Endometrial microvascular endothelial cells (primary cell): ENCODE results near the gene PCGF3. TPM values are rescaled to one million over a fixed set of nuclear protein-coding genes. Genes with fewer than 3 reads are reported as not detected.

Source experiments
- in situ Hi-C: cut with HindIII; loops from 2 replicates; pipeline ENCODE4 v1.10.0; 2017; ENCODE audit warnings: low sequenced_read_pairs, low pct_unique_long_range_greater_than_20kb; ENCODE audit errors: inconsistent ontology term
- total RNA-seq: library from RNA; depleted of rRNA; stranded (reverse); fragments of >200 nt; gene quantifications from one replicate; pipeline ENCODE4 v1.2.3, GENCODE V29; 2015; ENCODE audit errors: inconsistent ontology term

The PCGF3 gene
- total RNA-seq, 1 donor from 2014 or later = 42.6 TPM

DNA sequence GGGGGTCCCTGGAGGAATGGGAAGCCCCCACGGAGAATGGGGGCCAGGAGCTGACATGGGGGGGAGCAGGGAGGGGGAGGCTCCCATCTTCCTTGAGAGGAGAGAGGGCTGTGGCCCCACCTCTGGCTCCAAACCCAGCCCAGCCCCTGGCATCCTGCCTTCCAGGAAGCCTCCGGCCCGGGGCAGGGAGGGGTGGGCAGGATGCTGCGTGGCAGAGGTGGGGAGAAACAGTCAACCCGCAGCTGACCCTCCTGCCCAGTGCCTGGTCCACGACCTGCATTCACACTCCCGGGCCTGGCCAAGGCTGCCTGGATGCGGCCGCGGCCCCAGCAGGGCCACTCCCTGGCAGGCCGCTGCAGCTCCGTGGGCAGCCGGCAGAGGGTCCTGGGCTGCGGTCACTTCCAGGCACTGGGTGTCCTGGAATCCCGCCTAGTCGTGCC lies 81.2 kb downstream of the PCGF3 start:
- in situ Hi-C loops = loop anchor here (25.0 kb wide), 1 partner anchor 375 kb away; the partner anchor contains the start of gene SPON2

DNA sequence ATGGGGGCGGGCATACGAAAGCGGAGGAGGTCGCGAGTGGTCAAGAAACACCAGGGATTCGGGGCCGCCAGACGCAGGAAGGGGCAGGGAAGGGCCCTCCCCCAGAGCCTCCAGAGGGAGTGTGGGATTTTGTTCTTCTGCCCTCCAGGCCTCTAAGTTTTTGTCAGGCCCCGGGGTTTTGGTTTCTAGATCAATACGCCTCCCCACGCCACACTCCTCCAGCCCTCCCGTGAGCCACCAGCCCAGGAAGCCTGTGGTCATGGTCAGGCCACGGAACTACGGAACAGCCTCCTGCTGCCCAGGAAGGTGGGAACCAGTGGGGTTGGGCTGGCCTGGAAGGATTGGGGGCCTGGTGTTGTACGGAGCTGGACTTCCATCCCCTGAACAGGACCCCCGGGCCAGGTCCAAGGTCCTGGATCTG lies 81.9 kb downstream of the PCGF3 start:
- in situ Hi-C loops = loop anchor here (25.0 kb wide), 1 partner anchor 375 kb away; the partner anchor contains the start of gene SPON2

DNA sequence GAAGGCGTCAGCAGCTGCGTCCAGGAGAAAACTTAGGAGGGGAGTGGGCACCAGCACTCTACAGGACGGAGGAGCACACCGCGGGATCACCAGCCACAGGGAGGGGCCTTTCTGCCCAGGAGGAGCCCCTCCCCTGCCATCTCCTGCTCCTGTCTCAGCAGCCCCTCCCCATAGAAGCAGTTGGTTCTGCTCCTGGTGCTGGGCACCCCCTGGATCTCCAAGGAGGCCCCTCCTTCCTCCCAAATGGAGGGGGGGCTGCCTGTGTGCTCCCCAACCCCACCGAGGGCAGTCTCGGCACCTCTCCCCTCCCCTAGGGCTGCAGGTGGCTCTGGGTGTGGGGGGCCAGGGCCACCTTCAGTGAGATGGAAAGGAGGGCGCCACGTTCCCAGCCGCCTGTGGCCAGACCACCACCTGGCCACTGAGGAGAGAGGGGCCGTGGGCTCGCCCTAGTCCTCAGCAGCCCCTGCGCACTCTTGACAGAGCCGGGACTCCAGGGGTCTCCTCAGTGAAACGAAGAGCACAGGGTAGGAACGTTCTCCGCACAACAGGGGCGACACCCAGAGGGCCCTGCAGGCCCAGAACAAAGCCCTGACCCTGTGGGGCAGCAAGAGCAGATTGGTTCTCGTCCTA lies 82.5 kb downstream of the PCGF3 start:
- in situ Hi-C loops = loop anchor here (25.0 kb wide), 1 partner anchor 374 kb away; the partner anchor contains the start of gene SPON2

DNA sequence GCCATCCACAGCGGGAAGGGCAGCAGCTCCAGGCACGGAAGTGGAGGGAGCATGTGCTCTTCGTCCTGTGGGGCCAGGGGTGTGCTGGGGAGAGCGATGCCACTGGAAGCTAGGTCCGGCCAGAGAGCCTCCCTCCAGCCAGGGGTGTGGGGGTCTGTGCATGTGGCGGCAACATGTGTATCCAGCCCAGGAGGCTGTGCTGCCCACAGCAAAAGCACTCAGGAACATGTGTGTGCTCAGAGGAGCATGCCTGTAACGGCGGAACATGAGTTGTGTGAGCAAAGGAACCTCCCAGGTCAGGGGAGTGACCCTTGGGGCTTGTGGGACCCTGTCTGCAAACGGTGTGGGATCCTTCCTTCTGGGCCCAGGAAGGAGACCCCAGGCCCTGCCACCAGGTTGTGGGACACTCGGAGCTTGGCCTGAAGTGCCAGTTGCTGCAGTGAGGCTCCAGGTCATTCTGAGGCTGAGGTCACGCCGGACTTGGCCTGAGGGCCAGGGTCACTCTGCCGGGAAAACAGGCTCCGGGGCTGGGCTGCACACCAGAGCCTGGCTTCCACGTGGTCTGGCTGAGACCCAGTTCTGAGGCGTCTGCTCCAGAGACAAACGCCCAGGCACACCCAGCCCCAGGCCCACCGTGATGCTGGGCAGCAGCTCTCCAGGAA lies 83.1 kb downstream of the PCGF3 start:
- in situ Hi-C loops = loop anchor here (25.0 kb wide), 1 partner anchor 374 kb away; the partner anchor contains the start of gene SPON2

DNA sequence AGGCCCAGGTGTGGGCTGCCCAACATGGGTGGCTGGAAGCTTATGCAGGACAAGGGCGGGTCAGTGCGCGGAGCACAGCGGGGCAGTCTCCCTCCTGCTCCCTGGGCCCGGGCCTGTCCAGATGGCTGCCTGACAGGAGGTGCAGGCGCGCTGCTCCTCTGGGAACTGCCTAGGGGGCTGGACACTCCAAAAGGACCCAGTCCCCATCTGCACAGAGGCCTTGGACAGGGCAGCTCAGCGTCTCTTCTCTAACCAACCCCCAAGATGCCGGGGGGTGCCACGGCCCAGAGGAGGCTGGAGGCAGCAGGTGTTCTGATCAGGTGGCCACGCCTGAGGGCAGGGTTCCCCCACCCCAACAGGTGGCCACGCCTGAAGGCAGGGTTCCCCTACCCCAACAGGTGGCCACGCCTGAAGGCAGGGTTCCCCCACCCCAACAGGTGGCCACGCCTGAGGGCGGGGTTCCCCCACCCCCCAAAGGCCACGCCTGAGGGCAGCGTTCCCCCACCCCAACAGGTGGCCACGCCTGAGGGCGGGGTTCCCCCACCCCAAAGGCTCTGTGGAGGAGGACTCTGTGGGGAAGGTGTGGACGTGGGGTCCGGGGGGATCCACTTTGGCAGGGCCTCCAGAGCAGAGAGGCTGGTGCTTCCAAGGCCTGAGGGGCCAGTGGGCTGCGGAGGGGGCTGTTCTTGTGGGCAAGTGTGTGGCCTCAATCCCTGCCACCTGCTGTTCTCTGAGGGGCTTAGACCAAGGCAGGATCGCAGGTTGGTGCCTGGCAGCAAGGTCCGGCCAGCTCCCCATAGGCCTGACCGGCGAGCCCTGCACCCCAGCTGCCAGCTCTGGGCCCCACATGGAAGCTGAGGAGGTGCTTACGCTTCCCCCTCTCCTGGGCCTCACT lies 84.2 kb downstream of the PCGF3 start:
- in situ Hi-C loops = loop anchor here (25.0 kb wide), 1 partner anchor 372 kb away; the partner anchor contains the start of gene SPON2

DNA sequence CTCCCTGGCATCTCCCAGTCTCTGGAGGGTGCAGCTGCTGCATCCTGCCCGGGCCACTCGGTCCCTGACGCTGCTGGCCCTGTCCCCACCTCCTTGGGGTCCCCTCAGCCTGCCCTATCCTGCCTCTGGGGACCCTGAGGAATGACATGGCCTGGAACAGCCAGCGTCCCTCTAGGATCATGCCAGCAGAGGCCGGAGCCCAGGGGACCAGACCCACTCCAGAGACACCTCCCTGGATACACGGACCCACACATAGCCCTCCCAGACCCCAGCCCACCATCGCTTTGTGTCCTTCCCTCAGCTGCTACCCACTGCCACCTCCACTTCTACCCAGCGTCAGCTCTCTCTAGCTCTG lies 84.8 kb downstream of the PCGF3 start:
- in situ Hi-C loops = loop anchor here (25.0 kb wide), 1 partner anchor 372 kb away; the partner anchor contains the start of gene SPON2

DNA sequence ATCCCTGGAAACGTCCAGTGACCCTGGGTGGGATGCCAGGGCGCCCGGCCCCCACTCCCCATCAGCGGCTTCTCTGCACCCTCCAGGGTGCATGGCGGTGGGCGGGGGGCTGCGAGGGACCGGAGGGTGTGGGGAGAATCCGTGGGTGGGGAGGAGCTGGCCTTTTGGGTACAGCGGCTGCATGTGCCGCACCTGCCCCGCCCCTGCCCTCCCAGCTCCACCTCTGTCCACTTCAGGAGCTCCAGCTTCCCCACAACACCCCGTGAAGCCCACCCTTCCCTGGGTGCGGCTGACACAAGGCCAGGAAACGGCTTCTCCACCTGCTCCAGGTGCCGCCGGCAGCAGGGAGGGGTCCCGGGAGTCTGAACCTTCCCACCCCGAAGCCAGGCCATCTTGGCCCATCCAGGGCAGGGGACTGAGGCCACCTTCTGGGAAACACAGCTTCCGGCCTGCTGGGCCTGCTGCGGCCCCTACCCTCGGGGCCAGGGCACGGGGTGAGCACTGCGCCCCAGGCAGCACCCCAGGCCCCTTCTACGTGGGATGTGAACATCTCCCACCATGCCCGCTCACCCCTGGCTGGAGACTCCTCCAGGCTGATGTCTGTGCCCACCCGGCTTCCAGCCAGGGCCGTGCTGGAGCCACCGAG lies 85.7 kb downstream of the PCGF3 start:
- in situ Hi-C loops = loop anchor here (25.0 kb wide), 1 partner anchor 371 kb away; the partner anchor contains the start of gene SPON2

DNA sequence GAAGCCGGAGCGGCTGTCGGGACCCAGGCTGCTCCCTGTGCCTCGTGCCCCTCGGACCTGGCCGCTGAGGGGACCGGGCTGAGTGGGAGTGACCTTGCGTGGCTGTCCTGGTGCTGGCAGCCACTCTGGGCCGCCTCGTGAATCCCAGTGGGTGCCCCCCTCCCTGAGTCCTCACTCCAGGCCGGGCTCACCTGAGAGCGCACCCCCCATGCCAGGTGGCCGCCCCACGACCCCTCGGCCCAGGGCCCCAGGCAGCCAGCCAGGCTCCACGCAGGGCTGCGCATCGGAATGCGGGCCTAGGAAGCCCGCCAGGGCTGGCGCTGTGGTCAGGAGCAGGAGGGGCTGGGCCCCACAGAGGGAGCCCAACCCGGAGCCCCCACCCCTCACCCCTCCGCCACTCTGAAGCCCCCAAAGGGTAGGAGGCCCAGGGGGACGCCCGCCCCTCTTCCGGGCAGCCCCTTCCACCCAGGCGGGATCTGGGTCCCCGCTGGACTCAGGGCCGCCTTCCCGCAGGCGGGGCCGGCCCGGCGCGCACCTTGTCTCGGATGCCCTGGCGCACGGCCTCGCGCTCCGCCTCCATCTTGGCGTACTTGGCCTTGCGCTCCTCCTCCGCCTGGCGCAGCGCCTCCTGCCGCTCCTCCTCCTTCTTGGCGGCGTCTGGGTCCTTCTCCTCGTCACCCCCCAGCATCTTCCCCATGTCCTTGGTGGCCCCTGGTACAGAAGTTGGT lies 86.4 kb downstream of the PCGF3 start:
- in situ Hi-C loops = loop anchor here (25.0 kb wide), 1 partner anchor 370 kb away; the partner anchor contains the start of gene SPON2

DNA sequence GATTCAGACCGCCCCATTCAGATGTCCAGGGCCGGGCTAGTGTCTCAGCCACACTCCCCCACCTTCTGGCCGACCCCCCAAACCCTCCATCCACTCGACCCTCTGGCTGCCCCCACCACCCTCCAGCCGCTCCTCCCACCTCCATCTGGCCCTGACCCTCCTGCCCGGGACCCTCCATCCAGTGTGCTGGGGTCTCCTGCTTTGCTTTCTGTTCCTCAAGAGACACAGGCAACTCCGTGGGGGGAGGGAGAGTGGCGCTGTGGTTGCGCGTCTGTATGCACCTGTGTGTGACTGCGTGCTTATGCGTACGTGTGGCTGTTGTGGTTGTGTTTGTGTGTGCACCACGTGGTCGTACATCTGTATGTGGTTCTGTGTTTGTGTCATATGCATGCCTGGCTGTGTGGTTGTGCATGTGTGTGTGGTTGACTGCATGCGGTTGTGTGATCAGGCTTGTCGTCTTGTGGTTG lies 87.0 kb downstream of the PCGF3 start:
- in situ Hi-C loops = loop anchor here (25.0 kb wide), 1 partner anchor 370 kb away; the partner anchor contains the start of gene SPON2

DNA sequence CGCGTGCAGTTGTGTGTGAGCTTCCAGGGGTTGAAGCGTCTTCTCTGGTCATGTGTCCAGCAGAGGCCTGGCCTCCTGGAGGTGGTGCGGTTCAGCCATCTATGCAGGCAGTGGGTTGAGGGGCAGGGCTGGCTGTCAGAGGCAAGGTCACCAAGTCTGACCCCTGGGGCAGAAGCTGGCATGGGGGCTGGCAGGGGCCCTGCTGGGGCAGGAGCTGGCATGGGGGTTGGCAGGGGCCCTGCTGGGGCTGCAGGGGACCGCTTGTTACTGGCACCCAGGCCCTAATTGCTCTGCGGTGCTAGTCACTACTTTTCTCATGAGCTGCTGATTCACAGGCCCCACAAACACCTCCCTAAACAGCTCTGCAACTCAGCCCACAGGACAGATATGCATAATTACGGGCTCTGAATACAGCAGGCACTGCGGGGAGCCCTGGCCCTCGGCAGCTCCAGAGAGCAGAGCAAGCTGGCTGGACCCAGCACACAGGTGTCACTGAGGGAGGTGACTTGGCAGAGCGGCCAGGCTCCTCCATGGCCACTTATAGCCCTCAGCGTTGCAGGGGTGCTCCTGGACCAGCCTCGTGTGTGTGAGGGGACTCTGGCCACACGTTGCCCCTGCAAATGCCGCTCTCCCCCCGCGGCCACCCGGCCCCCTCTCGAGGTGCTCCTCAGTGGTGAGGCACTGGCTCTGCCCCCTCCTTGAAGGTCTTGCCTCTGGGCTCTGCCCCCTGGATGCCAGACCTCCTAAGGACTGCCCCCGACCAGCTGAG lies 87.6 kb downstream of the PCGF3 start:
- in situ Hi-C loops = loop anchor here (25.0 kb wide), 1 partner anchor 369 kb away; the partner anchor contains the start of gene SPON2

DNA sequence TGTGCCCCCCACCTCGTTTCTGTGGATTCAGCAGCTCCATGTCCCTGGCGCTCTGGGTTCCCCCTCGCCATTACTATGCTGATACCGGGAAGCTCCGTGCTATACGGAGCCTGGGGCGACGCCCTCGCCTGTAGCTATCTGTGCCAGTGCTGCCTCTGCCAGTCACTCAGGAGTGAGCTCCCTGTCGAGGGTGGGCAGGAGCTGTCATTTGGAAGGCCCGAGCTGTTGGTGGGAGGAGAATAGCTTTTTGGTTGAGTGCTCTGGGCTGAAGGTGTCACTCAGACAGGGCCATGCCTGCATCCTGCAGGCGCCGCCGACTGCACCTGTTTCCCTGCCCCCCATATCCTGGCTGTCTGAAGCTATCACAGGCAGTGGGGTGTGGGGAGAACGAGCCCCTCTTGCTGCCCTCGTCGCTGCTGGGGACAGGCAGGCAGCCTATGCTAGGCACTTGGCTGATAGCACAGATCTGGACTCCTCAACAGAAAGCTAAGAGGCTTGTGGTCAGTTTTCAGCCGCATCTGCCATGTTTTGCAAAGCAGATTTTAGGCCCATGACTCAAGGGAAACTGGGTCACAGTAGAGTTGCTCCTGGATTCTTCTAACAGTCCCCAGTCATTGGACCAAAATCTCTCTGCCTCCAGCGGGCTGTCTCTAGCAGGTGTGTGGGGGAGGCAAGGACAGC lies 88.4 kb downstream of the PCGF3 start:
- in situ Hi-C loops = loop anchor here (25.0 kb wide), 1 partner anchor 368 kb away; the partner anchor contains the start of gene SPON2

DNA sequence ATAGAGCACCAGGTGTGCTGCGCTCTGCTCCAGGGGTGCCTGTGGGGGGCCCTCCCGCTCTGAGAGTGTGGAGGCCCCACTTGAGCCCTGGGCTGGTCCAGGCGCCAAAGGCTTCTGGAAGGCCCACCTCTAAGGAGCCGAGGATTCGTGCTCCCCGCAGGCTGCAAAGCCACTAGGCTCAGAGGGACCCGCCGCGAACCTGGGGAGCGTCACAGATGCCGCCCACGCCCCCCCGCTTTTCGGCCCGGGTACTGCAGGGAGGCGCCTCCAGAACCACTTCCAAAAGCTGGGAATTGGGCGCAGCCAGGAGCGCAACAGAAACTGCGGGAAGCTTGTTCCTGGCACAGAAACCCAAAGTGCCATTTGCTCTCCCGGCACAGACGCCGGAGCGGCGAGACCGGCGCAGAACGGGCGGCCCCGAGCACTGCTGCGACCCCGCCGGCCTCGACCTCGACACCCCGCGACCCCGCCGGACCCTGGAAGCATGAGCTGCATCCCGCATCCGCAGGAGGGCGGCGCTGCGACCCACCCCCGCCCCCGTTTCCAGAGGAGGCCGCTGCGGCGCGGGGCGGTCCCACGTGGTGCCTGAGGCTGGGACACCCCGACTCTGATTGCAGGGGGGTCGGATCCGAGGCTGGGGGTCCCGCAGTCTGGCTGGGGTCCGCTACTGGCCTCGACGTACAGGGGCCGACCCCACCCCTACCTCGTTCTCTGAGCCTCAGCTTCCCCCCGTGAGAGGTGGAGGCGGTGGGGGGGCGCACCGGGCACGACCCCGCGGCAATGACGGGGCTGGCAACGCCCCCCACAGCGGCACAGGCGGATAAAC lies 89.5 kb downstream of the PCGF3 start:
- in situ Hi-C loops = loop anchor here (25.0 kb wide), 1 partner anchor 367 kb away; the partner anchor contains the start of gene SPON2

DNA sequence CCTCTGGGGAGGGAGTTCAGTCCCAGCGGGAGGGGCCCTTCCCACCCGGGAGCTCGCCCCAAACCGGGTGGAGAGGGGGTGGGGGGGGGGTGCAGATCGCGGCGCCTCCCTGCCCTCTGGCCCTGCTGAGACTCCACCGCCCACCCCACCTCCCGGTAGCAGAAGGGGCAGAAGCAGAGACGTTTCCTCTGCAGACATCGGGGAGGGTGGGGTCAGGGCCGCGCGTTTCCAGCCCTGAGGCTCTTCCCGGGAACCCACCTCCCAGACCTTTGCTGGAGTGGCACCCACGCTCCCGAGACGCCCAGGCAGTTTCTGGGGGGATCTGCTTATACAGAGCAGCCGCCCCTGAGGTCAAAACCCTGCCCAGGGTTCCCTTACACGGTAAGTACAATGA lies 90.1 kb downstream of the PCGF3 start:
- in situ Hi-C loops = loop anchor here (25.0 kb wide), 1 partner anchor 367 kb away; the partner anchor contains the start of gene SPON2

DNA sequence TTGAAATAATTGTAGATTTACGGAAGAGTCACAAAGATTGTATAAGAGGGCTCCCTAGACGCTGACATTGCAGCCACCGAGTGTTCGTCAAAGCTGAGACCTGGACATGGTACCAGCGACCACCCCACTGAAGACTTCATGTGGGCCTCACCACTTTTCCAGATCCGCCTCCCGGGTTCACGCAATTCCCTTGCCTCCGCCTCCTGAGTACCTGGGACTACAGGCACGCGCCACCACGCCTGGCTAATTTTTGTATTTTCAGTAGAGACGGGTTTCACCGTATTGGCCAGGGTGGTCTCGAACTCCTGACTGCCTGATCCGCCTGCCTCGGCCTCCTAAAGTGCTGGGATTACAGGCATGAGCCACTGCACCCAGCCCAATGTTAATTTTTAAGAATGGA lies 90.6 kb downstream of the PCGF3 start:
- in situ Hi-C loops = loop anchor here (25.0 kb wide), 1 partner anchor 366 kb away; the partner anchor contains the start of gene SPON2

DNA sequence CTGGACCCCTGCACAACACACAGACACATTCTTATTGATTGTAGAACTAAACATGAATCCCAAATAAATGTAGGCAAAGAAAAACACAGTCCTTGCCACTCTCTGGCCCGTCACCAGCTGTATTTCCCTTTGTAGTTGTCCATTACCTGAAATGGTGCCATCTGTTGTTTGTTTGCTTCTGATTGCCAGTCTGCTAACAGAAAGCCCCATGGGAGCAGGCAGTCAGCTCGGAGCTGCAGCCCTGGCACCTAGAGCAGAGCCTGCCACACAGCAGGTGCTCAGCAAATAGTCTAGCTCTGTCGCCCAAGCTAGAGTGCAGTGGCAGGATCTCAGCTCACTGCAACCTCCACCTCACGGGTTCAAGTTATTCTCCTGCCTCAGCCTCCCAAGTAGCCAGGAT lies 91.4 kb downstream of the PCGF3 start:
- in situ Hi-C loops = loop anchor here (25.0 kb wide), 1 partner anchor 365 kb away; the partner anchor contains the start of gene SPON2
